H1 (cell line): ENCODE measurements around the gene WNT7A. TPM values are rescaled to one million over a fixed set of nuclear protein-coding genes. Genes with fewer than 3 reads are reported as not detected.

Experiments used
- GABPA ChIP-seq: IDR thresholded peaks from 2 replicates; pipeline ENCODE4 v1.6.1; 2011; ENCODE audit warnings: mild to moderate bottlenecking, low read length, moderate library complexity, borderline replicate concordance; ENCODE audit not compliant: insufficient read depth
- RFX5 ChIP-seq: IDR thresholded peaks from 2 replicates; pipeline ENCODE4 v1.6.1; 2011; ENCODE audit warnings: low read depth, low read length, improper control_type of control experiment, borderline replicate concordance
- SIN3A ChIP-seq, 2 experiments: IDR thresholded peaks in 1 of 2; conservative IDR thresholded peaks in 1 of 2; 2 replicates each; pipeline ENCODE4 v1.6.1; 2011 to 2012; ENCODE audit warnings: low read length in 2 of 2, improper control_type of control experiment in 1 of 2, low read depth in 1 of 2, mild to moderate bottlenecking in 1 of 2
- polyA plus RNA-seq, 7 experiments: library from polyadenylated mRNA; depleted of rRNA in 3 of 7; stranded (reverse) in 5 of 7; unstranded in 2 of 7; fragments of >200 nt in 5 of 7; fragments of 200-250 nt in 2 of 7; gene quantifications; 1 replicate in 5 of 7; 2 replicates in 1 of 7; 4 replicates in 1 of 7; pipeline versions ENCODE4 v1.2.1 to v1.2.3, GENCODE V29; 2011 to 2013; ENCODE audit warnings: missing spikeins in 2 of 7, mixed read lengths in 2 of 7
- total RNA-seq: library from RNA; stranded (reverse); fragmentation: NEBNext Ultra II Directional; extraction: Animal tissue kit (Norgen Biotek cat#: 25700); gene quantifications from 2 replicates; pipeline ENCODE4 v1.2.1, GENCODE V29; 2021

The WNT7A gene
- total and polyA plus RNA-seq, 2 of the 8 experiments (the other 6 are each of a cell fraction or from before 2014, with no cell fraction given): 0.02 TPM; not detected in 1

GRCh38 chr3:13821126-13821525, 58.7 kb downstream of the WNT7A start (continued):
- TF ChIP-seq RFX5: no peak
- no peak for TF ChIP-seq SIN3A (conservative IDR thresholded peaks at IDR 0.05 in 1 of 2, IDR thresholded peaks at IDR 0.05 in 1 of 2; ENCODE audit: low read depth in 1 of 2, low read length in 2 of 2)
- TF ChIP-seq GABPA: no peak
